Suprapubic skin (tissue), 3 donors: ENCODE data around the gene TBKBP1.

ENCODE experiments used
- CTCF ChIP-seq, 2 donors: fragments of 200-600 bp in 1 of 2; fragments of 450-650 bp in 1 of 2; sonication (generic) in 1 of 2; IDR thresholded peaks; one replicate each; pipeline ENCODE4 v1.5.1; 2016 to 2019; ENCODE audit warnings: antibody characterized with exemption in 2 of 2, mild to moderate bottlenecking in 1 of 2, moderate library complexity in 1 of 2
- EP300 ChIP-seq: sonication (generic); formaldehyde crosslinking; IDR thresholded peaks from one replicate; pipeline ENCODE4 v1.6.1; 2017; ENCODE audit warnings: antibody characterized with exemption

GRCh38 chr17:47736501-47737495, 42.8 kb downstream of the TBKBP1 start:
- no peak for TF ChIP-seq CTCF (IDR thresholded peaks at IDR 0.05)
- no peak for TF ChIP-seq EP300
